ENCODE data around the gene DNAJC8.

Gene DNAJC8

DNA sequence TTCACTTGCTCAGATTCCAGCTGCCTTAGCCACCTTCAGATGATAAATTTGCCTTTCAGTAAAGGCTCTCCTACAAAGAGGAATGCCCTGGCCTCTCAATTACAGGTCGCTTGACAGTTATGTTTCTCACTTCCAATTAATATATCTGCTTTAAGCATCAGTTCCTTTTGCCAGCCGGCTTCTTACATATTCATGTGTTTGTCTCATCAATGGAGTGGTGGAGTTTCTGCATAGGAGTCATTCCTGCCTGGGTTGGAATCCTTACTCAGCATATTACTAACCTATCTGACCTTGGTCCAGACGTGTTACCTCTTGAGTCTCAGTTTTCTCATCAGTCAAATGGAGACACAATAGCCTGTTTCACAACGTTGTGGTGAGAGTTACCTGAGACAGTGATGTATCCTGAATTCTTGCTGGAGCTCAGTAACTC is 17.1 kb upstream of the DNAJC8 start:
- DNase-seq (ENCODE audit: low read depth in 3 of 3): no peak

DNA sequence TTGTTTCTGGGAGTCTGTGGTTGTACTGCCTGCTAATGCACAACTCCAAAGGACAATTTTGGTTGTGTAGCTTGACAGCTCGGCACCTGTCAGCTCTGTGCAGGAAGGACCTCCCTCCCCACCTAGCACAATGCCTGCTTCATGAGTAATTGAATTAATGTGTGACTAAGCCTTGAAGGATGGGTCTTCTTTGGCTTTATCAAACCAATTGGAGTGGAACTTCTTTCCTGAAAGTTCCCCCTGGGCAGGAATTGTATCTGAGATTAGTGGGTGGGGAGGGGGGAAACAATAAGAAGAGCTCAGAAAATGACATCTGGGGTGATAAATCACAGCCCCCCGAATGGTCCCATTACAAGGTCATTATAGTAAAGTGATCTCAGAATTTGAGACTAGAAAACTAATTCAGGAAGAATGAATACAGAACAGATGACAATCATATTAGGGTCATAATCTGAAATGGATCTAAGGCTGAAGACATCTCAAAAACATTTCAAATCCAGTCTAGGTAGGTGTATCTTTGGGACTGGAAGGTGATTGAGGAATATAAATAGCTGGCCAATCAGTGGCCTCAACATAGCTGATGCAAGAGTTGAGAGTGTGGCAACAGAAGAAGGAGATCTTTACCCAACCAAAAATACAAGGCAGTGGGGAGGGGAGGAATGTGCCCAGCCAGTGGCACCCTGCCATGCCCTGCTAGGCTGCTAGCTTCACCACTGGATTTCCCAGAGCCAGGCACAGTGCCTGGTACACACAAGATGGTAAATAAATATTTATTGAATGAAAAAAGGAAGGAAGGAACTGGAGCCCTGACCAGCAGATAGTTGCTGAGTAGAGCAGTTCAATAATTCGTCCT is 16.4 kb upstream of the DNAJC8 start:
- no peak for DNase-seq (ENCODE audit: low read depth in 3 of 3)

DNA sequence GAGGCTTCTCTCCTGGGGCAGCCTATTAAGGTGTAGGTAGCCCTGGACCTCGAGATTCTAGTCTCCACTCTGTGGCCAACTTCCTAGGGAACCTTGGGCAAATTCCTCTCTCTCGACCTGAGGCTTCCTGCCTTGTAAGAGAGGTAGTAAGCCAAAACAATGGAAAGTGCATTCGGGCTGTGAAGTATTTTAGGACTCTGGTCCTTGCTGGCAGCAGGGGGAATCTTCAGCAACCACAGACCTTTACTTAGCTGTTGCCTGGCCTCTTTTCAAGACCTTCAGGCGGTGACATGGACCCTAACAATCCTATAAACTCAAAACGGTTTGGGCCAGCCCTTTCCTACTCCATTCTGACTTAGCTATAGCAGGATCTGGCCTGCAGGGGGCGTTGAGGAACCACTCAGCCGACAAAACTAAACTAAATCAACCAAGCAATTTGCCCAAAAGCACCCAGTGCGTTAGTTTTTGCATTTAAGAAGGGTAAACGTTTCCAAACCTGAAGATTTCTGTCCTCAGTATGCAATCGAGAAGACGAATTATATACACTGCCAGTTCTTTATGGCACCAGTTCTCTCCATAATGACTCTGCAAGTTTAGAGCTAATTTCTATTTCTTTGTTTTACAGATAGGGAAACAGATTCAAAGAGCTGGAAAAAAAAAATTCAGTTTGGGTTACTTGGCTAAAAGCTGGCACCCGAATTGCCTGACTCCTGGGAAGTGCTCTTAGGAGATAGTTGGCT is 15.6 kb upstream of the DNAJC8 start:
- peak; percentile 55 to 74 (median 58) for DNase-seq (ENCODE audit: low read depth in 3 of 3)

DNA sequence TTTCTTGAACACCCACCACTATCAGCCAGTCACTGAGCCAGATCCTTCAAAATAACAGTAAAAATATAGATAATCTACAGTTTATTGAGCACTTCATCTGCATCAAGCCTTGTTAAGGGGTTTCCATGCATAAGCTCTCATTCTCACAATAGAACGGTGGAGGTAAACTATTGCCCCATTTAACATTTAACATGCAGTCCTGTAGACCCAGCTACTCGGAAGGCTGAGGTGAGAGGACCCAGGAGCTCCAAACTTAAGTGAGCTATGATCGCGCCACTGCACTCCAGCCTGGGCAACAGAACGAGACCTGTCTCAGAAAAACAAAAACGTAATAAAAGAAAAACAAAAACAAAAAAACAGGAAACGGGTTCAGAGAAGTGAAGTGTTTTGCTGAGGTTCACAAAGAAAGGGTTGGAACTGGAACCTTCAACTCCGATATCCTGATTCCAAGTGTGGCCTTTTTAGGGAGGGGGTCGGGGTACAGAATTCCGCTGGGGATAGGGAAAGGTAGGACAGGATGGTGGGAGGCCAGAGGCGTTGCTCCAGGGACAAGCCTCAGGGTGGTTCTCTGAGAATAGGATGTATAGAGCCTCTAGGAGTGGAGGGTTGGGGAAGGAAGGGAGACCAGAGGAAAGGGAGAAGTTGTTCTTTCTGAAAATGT is 14.9 kb upstream of the DNAJC8 start:
- no peak for DNase-seq (ENCODE audit: low read depth in 3 of 3)

DNA sequence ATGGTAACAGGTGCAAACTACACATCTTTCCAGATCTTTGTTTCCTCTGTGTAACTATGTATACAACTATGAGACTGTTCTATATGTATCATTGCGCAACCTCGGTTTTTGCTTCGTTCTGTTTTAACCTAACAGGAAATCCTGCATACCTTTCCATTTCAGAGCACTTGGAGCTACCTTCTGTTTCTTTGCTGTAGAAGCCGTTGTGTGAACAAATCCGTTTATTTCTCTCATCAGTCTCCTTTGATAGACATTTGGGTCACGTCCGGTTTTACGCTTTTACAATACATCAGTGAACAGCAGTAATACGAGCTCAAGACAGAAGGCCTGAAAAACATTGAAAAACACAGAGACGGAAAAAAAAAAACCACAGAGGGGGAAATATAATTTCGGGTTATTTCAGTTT is 13.6 kb upstream of the DNAJC8 start:
- DNase-seq (ENCODE audit: low read depth in 3 of 3): no peak

DNA sequence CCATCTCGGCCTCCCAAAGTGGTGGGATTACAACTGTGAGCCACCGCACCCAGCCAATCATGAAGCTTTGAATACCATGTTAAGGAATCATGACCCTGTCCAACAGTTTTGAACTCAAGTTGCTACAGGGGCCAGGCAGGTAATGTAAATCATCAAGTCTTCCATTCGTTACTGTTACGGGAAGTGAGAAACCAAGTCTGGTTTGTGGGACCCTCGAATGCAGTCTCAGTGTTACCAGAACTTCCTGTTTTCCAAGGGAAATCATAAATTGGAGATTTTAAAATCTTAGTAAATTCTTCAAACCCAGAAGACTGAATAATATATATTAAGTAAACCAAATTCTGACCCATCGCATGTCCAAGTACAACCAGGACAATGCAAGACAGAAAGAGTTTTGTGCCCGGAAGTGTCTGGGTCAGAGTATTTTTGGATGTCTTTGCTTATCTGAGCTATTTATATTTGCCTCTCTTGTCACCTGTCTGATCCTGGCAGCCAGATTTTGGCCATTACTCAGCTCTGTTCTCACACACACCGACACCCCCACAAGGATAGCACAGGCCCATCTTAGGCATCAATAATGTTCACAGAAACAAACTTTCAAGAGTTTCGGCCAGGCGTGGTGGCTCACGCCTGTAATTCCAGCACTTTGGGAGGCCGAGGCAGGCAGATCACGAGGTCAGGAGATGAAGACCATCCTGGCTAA is 11.9 kb upstream of the DNAJC8 start:
- DNase-seq (ENCODE audit: low read depth in 3 of 3): no peak

DNA sequence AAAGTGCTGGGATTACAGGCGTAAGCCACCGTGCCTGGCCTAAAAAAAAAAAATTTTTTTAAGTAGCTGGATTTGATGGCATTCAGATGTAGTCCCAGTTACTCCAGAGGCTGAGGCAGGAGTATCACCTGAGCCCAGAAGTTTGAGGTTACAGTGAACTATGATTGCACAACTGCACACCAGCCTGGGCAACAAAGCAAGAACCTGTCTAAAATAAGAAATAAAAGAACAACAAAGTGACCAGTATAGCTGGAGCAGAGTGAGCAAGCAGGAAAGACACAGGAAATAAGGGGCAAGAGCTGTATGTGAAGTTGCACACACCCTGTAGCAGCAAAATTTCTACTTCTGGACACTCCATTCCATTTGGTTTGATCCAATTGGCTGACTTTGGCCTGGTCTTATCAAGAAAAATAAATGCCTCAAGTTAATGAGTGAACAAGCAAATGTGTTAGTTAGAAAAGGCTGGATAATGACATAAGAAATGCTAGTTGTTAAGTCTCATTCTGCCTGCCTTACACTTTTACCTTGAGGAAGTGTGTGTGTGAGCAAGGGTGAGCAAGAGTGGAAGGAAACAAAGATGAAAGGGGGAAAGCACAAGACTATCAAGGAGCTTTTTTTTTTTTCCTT is 11.0 kb upstream of the DNAJC8 start:
- no peak for DNase-seq (ENCODE audit: low read depth in 3 of 3)

DNA sequence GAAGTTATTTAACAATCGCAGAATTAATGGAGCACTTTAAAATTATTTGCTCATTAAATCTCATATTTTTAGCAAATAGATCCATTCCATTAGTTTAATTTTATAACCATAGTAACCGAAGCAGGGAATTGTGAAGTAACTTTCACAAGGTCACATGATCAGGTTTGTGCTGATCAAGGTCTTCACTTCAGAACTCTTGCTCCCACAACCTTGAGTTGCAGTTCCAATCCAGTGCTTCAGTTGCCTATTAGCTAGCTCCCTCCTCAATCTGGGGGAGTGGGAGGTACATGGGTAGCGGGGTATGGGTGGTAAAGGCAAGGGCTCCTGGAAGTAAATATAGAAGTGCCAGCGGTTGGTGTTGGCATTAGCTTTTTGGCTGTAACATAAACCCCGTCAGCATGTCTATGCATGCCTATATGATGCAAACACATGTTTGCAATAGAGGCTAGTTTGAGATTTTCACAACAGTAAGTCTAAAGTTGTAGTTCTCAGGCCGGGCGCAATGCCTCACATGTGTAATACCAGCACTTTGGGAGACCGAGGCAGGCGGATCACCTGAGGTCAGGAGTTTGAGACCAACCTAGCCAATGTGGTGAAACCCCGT is 8.9 kb upstream of the DNAJC8 start:
- no peak for DNase-seq (ENCODE audit: low read depth in 3 of 3)

DNA sequence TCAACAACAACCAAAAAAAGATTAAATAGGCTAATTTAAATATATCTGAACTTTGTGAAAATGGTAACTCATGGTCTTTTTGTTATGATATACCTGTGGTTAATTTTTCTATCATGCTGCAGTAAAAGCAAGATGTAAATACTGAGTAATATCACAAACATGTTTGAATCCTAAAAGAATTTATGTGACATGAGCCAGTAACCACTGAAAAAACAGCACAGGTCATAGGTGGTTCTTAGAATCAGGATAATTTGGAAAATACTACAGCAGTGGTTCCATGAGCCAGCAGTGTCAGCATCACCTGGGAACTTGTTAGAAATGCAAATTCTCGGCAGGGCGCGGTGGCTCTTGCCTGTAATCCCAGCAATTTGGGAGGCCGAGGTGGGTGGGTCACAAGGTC is 7.2 kb upstream of the DNAJC8 start:
- DNase-seq (ENCODE audit: low read depth in 3 of 3): no peak

DNA sequence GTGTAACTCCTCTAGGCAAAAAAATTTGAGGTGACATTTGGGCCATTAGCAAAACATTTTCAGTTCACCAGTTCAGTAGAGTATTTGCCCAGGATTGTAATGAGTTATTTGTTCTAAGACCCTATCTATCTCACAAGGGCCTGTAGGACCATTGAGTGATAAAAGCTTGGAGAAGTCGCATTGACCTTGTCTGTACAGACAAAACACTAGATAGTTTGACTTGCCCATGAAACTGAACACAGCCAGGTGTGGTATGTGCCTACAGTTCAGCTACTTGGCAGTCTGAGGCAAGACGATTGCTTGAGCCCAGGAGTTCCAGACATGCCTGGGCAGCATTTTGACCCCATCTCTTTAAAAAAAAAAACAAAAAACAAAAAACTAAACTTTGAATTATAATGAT is 6.2 kb upstream of the DNAJC8 start:
- DNase-seq (ENCODE audit: low read depth in 3 of 3): no peak

DNA sequence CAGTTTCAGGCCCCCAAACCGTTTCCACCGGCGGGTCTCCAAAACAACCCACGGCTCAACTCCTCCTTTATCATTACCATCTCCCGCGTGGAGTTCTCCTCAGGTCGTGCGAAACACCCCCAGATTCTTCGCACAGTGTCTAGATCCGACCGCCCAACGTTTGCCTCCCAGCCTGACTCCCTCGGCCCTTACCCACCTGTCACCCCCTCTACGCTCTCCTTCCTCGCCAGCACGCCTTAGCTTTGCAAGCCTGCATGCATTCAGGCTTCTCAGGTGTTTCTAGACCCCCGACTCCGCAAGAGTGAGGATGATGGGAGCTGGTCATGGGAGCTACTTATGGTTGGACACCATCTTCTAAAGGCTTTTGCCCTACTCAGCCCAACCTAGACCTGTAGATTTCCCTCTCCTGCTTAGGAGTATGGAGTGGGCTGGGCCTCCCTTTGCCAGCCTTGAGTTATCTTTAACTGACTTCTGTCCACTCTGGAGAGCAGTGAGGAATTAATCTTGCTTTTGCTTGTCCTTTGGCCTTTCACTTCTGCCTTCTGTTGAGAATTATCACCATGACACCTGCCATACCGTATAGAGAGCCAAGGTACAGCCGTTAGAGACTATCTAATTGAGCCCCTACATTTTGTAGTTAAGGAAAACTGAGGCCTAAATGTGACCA is 4.0 kb upstream of the DNAJC8 start:
- DNase-seq (ENCODE audit: low read depth in 3 of 3): no peak

DNA sequence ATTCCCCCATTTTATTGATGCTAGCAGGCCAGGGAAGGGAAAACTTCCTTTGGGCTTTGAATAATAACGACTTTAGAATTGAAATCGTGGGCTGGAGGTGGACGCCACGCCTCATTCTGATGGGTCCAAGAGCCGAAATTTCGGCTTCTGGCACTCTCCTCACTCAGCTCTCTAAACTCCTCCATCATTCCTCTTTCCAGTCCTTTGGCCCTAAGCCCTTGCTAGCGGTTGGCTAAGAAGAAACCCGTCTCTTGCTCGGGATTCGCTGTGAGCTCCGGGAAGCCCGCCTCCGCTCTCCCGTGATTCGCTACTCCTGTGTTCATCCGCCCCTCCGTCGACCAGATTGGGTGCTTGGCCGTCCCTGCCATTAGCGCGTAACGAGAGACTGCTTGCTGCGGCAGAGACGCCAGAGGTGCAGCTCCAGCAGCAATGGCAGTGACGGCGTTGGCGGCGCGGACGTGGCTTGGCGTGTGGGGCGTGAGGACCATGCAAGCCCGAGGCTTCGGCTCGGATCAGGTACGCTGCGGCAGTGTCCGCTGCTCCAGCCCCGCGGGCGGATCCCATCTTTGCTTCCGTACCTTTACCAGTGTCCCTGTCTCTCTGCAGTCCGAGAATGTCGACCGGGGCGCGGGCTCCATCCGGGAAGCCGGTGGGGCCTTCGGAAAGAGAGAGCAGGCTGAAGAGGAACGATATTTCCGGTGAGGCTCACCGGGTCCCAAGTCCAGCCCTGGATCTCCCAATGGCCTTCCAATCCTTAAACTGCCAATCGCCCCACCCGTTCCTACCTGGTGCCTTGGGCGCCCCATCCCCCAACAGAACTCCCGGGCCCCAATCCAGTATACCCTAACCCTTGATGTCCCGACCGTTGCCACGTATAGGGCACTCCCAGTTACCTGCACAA is 3.2 kb upstream of the DNAJC8 start, which contains the start of gene ATP5IF1:
Gene ATP5IF1 (plus strand): TSS at position 370 of the 901 bp plus-strand sequence. CDS start 60 bp downstream, at position 430.
- DNase-seq (ENCODE audit: low read depth in 3 of 3): peak; percentile 75 to 91 (median 88)

DNA sequence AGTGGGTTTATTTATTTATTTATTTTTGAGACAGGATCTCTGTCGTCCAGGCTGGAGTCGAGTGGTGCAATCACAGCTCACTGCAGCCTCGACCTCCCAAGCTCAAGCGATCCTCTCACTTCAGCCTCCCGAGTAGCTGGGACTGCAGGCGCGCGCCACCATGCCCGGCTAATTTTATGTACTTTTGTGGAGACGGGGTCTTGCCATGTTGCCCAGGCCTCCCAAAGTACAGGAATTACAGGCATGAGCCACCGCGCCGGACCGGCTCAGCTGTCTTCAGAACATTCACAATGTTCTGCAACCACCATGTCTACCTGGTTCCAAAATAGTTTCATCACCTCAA is 406 bp upstream of the DNAJC8 start:
- DNase-seq (ENCODE audit: low read depth in 3 of 3): no peak

DNA sequence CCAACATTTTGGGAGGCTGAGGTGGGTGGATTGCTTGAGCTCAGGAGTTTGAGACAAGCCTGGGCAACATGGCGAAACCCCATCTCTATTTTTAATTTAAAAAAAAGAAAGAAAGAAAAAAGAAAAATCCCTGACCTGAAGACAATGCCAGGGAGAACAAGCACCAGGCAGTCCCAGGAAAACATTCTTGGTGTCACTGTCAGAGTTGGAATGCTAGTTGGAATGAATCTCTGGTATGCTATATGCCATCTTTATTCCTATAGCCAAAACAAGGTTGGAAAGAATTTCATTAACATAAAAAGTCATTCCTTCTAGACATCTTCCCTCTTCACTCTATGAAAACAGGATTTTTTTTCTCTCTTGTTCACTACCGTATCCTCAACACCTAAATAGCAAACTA is 2.8 kb downstream of the DNAJC8 start:
- no peak for DNase-seq (ENCODE audit: low read depth in 3 of 3)

DNA sequence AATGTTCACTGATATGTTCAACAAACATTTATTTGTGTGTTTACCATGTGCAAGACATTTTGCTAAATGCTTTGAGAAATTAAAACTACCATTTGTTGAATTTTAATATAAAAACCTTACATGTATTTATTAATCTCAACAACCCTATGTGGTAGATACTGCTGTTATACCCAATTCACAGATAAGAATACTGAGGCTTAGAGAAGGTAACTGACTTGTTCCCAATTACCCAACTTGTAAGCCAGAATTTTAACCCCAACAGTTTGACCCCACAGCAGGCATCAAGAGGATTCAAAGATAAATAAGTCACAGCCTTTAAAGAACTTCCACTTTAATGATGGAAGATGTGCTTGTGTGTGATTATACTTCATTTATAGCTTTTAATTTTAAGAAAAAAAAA is 3.7 kb downstream of the DNAJC8 start:
- no peak for DNase-seq (ENCODE audit: low read depth in 3 of 3)

DNA sequence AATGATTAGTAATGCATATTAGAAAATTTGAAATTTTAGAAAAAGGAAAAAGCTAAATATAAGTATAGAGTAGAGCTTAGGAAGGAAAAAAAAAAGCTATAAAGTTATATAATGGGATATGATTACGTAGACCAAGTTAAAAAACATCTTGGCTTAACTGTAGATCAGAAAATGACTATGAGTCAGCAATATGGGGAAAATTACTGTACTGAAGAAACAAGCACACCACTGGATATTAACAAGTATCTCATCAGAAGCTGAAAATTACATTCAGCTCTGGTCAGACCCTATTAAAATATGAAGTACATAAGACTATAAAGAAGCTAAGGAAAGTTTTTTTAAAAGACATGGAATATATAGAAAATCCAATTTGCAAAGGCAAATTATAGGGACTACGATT is 19.5 kb downstream of the DNAJC8 start:
- no peak for DNase-seq (ENCODE audit: low read depth in 3 of 3)

DNA sequence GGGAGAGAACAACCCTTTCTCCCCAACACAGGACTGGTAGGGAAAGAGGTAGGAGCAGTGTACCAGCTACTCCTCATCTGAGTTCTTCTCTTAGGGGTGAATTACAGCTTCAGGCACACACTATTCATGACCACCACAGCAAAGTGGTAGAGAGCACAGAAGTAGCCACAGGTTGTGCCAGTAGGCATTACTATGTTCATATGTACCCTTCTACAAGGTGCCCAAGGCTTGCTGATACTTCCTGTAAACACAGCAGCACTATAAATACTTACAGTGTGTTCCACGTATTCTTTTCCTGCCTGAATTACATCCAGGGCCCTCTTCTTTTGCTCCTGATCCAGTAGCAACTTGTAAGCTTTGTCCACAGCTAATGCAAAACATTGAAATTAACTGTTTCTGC is 23.1 kb downstream of the DNAJC8 start:
- DNase-seq (ENCODE audit: low read depth in 3 of 3): no peak

DNA sequence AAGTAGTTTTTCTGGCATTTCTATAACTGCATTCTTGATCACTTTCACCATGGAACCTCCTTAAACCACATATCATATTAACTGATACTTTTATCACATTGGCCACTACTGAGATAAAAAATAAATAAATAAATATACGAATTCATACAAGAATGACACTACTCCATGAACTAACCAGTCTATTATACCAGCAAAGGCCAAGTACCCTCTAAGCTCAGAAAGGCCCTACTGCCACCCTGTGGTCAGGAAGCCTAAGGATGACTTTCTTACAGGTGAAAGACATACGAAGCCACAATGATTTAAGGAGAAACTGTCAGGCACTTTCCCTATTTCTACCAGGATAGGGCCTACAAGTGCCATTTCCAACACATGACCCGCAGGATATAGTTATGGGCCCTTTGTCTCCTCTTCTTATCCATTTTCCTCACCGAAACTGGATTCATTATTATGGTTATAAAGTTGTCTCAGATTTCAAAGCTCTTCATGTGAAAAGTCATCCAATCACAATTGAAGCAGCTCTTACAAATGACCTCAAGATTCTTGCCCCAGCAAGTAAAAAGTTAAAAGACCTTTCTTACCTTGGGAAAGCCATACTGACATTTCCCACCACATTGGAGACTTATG is 23.9 kb downstream of the DNAJC8 start:
- DNase-seq (ENCODE audit: low read depth in 3 of 3): peak; percentile 12 to 39 (median 19)

DNA sequence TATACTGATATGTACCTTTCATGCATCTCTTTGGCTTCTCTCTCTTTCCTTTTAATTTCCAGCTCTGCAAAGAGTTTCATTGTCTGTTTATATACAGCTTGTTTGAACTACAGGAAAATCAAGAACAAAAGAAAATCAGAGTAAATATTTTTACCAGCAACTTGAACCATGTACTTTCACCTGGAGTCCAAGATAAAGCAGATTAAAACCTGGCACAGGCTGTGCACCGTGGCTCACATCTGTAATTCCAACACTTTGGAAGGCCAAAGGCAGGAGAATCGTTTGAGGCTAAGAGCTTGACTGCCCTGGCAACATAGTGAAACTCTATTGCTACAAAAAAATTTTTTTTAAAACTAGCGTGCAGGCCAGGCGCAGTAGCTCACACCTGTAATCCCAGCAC is 27.6 kb downstream of the DNAJC8 start:
- no peak for DNase-seq (ENCODE audit: low read depth in 3 of 3)
